Urinary bladder (tissue), 2 donors: ENCODE results near the gene PLXNB2. TPM values are rescaled to one million over a fixed set of nuclear protein-coding genes. Genes with fewer than 3 reads are reported as not detected.

ENCODE experiments used
- polyA plus RNA-seq: library from polyadenylated mRNA; stranded (reverse); fragments of 200-250 nt; gene quantifications from one replicate; pipeline ENCODE4 v1.2.3, GENCODE V29; 2013
- total RNA-seq: library from RNA; depleted of rRNA; stranded (reverse); fragments of >200 nt; gene quantifications from one replicate; pipeline ENCODE4 v1.2.3, GENCODE V29; 2014
- donor health status: healthy.

PLXNB2 gene
- total and polyA plus RNA-seq, 2 donors, result 61.7 to 106 TPM

Other genes starting within 250 kb of the PLXNB2 start
- gene TTLL8, start 249.3 kb downstream of the PLXNB2 start, total RNA-seq, result not detected
- not detected for gene TTLL8, start 249.3 kb downstream of the PLXNB2 start, polyA plus RNA-seq
- gene MLC1, start 222.2 kb downstream of the PLXNB2 start, total RNA-seq, result 2.4 TPM
- 0.09 TPM for gene MLC1, start 222.2 kb downstream of the PLXNB2 start, polyA plus RNA-seq
- 9.7 TPM for gene MOV10L1, start 217.6 kb downstream of the PLXNB2 start, total RNA-seq
- 0.33 TPM for gene MOV10L1, start 217.6 kb downstream of the PLXNB2 start, polyA plus RNA-seq
- gene PANX2, start 136.9 kb downstream of the PLXNB2 start, total RNA-seq, result 0.63 TPM
- gene PANX2, start 136.9 kb downstream of the PLXNB2 start, polyA plus RNA-seq, result 2.3 TPM
- gene TRABD, start 121.7 kb downstream of the PLXNB2 start, total RNA-seq, result 7.7 TPM
- gene TRABD, start 121.7 kb downstream of the PLXNB2 start, polyA plus RNA-seq, result 36.4 TPM
- 9.5 TPM for gene SELENOO, start 106.6 kb downstream of the PLXNB2 start, total RNA-seq
- 23.0 TPM for gene SELENOO, start 106.6 kb downstream of the PLXNB2 start, polyA plus RNA-seq
- 23.1 TPM for gene TUBGCP6, start 62.6 kb downstream of the PLXNB2 start, total RNA-seq
- 31.5 TPM for gene TUBGCP6, start 62.6 kb downstream of the PLXNB2 start, polyA plus RNA-seq
- 20.0 TPM for gene HDAC10, start 56.4 kb downstream of the PLXNB2 start, total RNA-seq
- gene HDAC10, start 56.4 kb downstream of the PLXNB2 start, polyA plus RNA-seq, result 32.4 TPM
- gene MAPK12, start 46.0 kb downstream of the PLXNB2 start, total RNA-seq, result 9.3 TPM
- 21.3 TPM for gene MAPK12, start 46.0 kb downstream of the PLXNB2 start, polyA plus RNA-seq
- 4.1 TPM for gene MAPK11, start 37.3 kb downstream of the PLXNB2 start, total RNA-seq
- gene MAPK11, start 37.3 kb downstream of the PLXNB2 start, polyA plus RNA-seq, result 13.6 TPM
- 4.1 TPM for gene DENND6B, start 19.4 kb upstream of the PLXNB2 start, total RNA-seq
- 4.6 TPM for gene DENND6B, start 19.4 kb upstream of the PLXNB2 start, polyA plus RNA-seq
- gene PPP6R2, start 35.7 kb upstream of the PLXNB2 start, total RNA-seq, result 31.1 TPM
- 46.0 TPM for gene PPP6R2, start 35.7 kb upstream of the PLXNB2 start, polyA plus RNA-seq
- gene SBF1, start 167.4 kb upstream of the PLXNB2 start, total RNA-seq, result 28.3 TPM
- 44.8 TPM for gene SBF1, start 167.4 kb upstream of the PLXNB2 start, polyA plus RNA-seq
- gene ADM2, start 173.9 kb upstream of the PLXNB2 start, total RNA-seq, result 0.37 TPM
- gene ADM2, start 173.9 kb upstream of the PLXNB2 start, polyA plus RNA-seq, result 0.11 TPM
- not detected for gene MIOX, start 179.2 kb upstream of the PLXNB2 start, total RNA-seq
- gene MIOX, start 179.2 kb upstream of the PLXNB2 start, polyA plus RNA-seq, result not detected
- gene LMF2, start 200.1 kb upstream of the PLXNB2 start, total RNA-seq, result 21.4 TPM
- gene LMF2, start 200.1 kb upstream of the PLXNB2 start, polyA plus RNA-seq, result 61.3 TPM
- gene NCAPH2, start 200.6 kb upstream of the PLXNB2 start, total RNA-seq, result 27.5 TPM
- 38.4 TPM for gene NCAPH2, start 200.6 kb upstream of the PLXNB2 start, polyA plus RNA-seq
- gene SCO2, start 218.0 kb upstream of the PLXNB2 start, total RNA-seq, result 0.79 TPM
- 3.3 TPM for gene SCO2, start 218.0 kb upstream of the PLXNB2 start, polyA plus RNA-seq
- gene TYMP, start 222.4 kb upstream of the PLXNB2 start, total RNA-seq, result 9.5 TPM
- gene TYMP, start 222.4 kb upstream of the PLXNB2 start, polyA plus RNA-seq, result 84.1 TPM
- gene KLHDC7B, start 238.3 kb upstream of the PLXNB2 start, total RNA-seq, result 0.11 TPM
- 0.33 TPM for gene KLHDC7B, start 238.3 kb upstream of the PLXNB2 start, polyA plus RNA-seq